ENCODE measurements around the gene PCBD2.
"Not testable (repeated sequence)": the region's sequence is repeated elsewhere in the genome, so short reads cannot be mapped to it uniquely, and the experiment has no call there.

Gene PCBD2

GRCh38 chr5:134877159-134877558 is 27.8 kb upstream of the PCBD2 start:
- no peak for TF ChIP-seq CTCF (conservative IDR thresholded peaks at IDR 0.05)
- no peak for TF ChIP-seq ZFX (IDR thresholded peaks at IDR 0.05)
- no peak overlapping the region for H3K27ac ChIP-seq

GRCh38 chr5:134878403-134878802 is 26.5 kb upstream of the PCBD2 start:
- H3K27ac ChIP-seq = no peak overlapping the region
- no peak for TF ChIP-seq ZFX (IDR thresholded peaks at IDR 0.05)
- no peak for TF ChIP-seq CTCF (conservative IDR thresholded peaks at IDR 0.05)

- H3K27ac ChIP-seq = no peak overlapping the region
- TF ChIP-seq ZFX (IDR thresholded peaks at IDR 0.05) (no peak), CTCF (conservative IDR thresholded peaks at IDR 0.05) (no peak)
Observed at GRCh38 chr5:134879456-134879855, 25.5 kb upstream of the PCBD2 start.

- H3K27ac ChIP-seq = not testable (repeated sequence)
Observed at GRCh38 chr5:134880937-134881336, 24.0 kb upstream of the PCBD2 start.

GRCh38 chr5:134881711-134882110 is 23.2 kb upstream of the PCBD2 start:
- not testable (repeated sequence) for H3K27ac ChIP-seq

- H3K27ac ChIP-seq = no peak overlapping the region
- no peak for TF ChIP-seq CTCF (conservative IDR thresholded peaks at IDR 0.05)
- no peak for TF ChIP-seq ZFX (IDR thresholded peaks at IDR 0.05)
Observed at GRCh38 chr5:134887593-134888159, 17.3 kb upstream of the PCBD2 start.

- H3K27ac ChIP-seq = no peak overlapping the region
- no peak for TF ChIP-seq CTCF (conservative IDR thresholded peaks at IDR 0.05)
- TF ChIP-seq ZFX (IDR thresholded peaks at IDR 0.05) = no peak
Observed at GRCh38 chr5:134889335-134889734, 15.6 kb upstream of the PCBD2 start.

GRCh38 chr5:134891473-134891872 is 13.5 kb upstream of the PCBD2 start:
- no peak for TF ChIP-seq ZFX (IDR thresholded peaks at IDR 0.05)
- TF ChIP-seq CTCF (conservative IDR thresholded peaks at IDR 0.05) = no peak
- no peak overlapping the region for H3K27ac ChIP-seq
